ENCODE results near the gene HNRNPH1.

GRCh38 chr5:179613460-179614071 lies 9.9 kb downstream of the HNRNPH1 start:
- TF ChIP-seq CTCF (IDR thresholded peaks at IDR 0.05; ENCODE audit: low read depth, low read length, poor library complexity, severe bottlenecking) (no peak), EZH2phosphoT487 (IDR thresholded peaks at IDR 0.05; ENCODE audit: borderline replicate concordance, low read length) (no peak)
